Cardiac muscle cell (in vitro differentiated cells and primary cell): ENCODE results near the gene NRAP. TPM values are rescaled to one million over a fixed set of nuclear protein-coding genes. Genes with fewer than 3 reads are reported as not detected.

ENCODE experiments used
- DNase-seq, 2 donors: peaks; one replicate each; pipeline versions ENCODE4 v3.0.0 to v3.0.0-alpha.2; 2010 to 2017; ENCODE audit warnings: low read depth in 1 of 2, low spot score in 1 of 2
- H3K27ac ChIP-seq: fragments of 200-600 bp; sonication (generic); 2 replicates; pipeline ENCODE4 v1.5.1; 2016
- H3K27me3 ChIP-seq: fragments of 200-600 bp; sonication (generic); 2 replicates; pipeline ENCODE4 v1.6.0; 2016; ENCODE audit warnings: control low read depth
- H3K36me3 ChIP-seq: fragments of 200-600 bp; sonication (generic); 2 replicates; pipeline ENCODE4 v1.5.1; 2016; ENCODE audit warnings: control low read depth
- H3K4me1 ChIP-seq: fragments of 200-600 bp; sonication (generic); 2 replicates; pipeline ENCODE4 v1.8.1; 2017; ENCODE audit warnings: low read depth, mild to moderate bottlenecking, mixed run types
- H3K4me3 ChIP-seq: fragments of 200-600 bp; sonication (generic); 2 replicates; pipeline ENCODE4 v1.5.1; 2016; ENCODE audit warnings: mild to moderate bottlenecking
- H3K9me3 ChIP-seq: fragments of 200-600 bp; sonication (generic); 2 replicates; pipeline ENCODE4 v1.5.1; 2017; ENCODE audit warnings: low read depth, mild to moderate bottlenecking, control low read depth
- CTCF ChIP-seq: IDR thresholded peaks from 2 replicates; pipeline ENCODE4 v1.5.1; 2012; ENCODE audit warnings: low read depth, mild to moderate bottlenecking, low read length
- polyA plus RNA-seq: library from polyadenylated mRNA; unstranded; fragments of >200 nt; fragmentation: Nextera tagmentation; extraction: Ambion mirVana; gene quantifications from 2 replicates; pipeline ENCODE4 v1.2.1, GENCODE V29; 2016
- total RNA-seq: library from RNA; depleted of rRNA; stranded (reverse); fragments of >200 nt; gene quantifications from 2 replicates; pipeline ENCODE4 v1.2.3, GENCODE V29; 2016

Gene NRAP
- total and polyA plus RNA-seq, 2 experiments from 2014 or later: 0.11 to 0.12 TPM

GRCh38 chr10:113683300-113683699, 19.5 kb upstream of the NRAP start:
- no peaks in the 10 kb centered on the region for H3K27me3 ChIP-seq
- TF ChIP-seq CTCF: no peak
- H3K4me3 ChIP-seq: no peak overlapping the region
- no peaks in the 10 kb centered on the region for H3K4me1 ChIP-seq
- DNase-seq: no peak
- no peak overlapping the region for H3K27ac ChIP-seq
- H3K9me3 ChIP-seq: no peaks in the 10 kb centered on the region
- no peaks in the 10 kb centered on the region for H3K36me3 ChIP-seq

GRCh38 chr10:113681533-113682470, 18.0 kb upstream of the NRAP start:
- TF ChIP-seq CTCF: no peak

GRCh38 chr10:113680190-113681111, 16.6 kb upstream of the NRAP start:
- DNase-seq: peak; percentile 37 to 53
- Histone ChIP-seq H3K36me3 (no peaks in the 10 kb centered on the region), H3K27ac (peak overlapping the region; percentile 59), H3K27me3 (no peaks in the 10 kb centered on the region), H3K9me3 (no peaks in the 10 kb centered on the region), H3K4me3 (peak overlapping the region; percentile 77), H3K4me1 (no peaks in the 10 kb centered on the region)
- no peak for TF ChIP-seq CTCF

More at GRCh38 chr10:113681533-113682470, 18.0 kb upstream of the NRAP start:
- Histone ChIP-seq H3K36me3 (no peaks in the 10 kb centered on the region), H3K4me3 (no peak overlapping the region), H3K27ac (no peak overlapping the region), H3K9me3 (no peaks in the 10 kb centered on the region), H3K27me3 (no peaks in the 10 kb centered on the region), H3K4me1 (no peaks in the 10 kb centered on the region)
- DNase-seq: peak in 1 of 2 donors; percentile 5

GRCh38 chr10:113679463-113680189, 15.8 kb upstream of the NRAP start, which contains the start of gene CASP7:
CASP7 (plus strand) TSS chr10:113679912; CDS start chr10:113697494, 17,582 bp downstream.
- peak within 1 kb of the TSS; percentile 59 for H3K27ac ChIP-seq
- H3K36me3 ChIP-seq: no peaks in the 10 kb centered on the region
- DNase-seq: peak; percentile 80 to 92
- no peaks in the 10 kb centered on the region for H3K27me3 ChIP-seq
- H3K4me1 ChIP-seq: no peaks in the 10 kb centered on the region
- no peaks in the 10 kb centered on the region for H3K9me3 ChIP-seq
- TF ChIP-seq CTCF: no peak
- H3K4me3 ChIP-seq: peak within 1 kb of the TSS; percentile 77
